HL-60 (cell line): Measurements from ENCODE around the gene SH3BP2.

Experiments used
- CTCF ChIP-seq: IDR thresholded peaks from one replicate; pipeline ENCODE4 v1.5.1; 2011; ENCODE audit warnings: low read length, control low read depth, inconsistent platforms; ENCODE audit not compliant: insufficient read depth
- GABPA ChIP-seq: IDR thresholded peaks from 2 replicates; pipeline ENCODE4 v1.6.1; 2012; ENCODE audit warnings: low read depth
- POLR2AphosphoS5 ChIP-seq: IDR thresholded peaks from 2 replicates; pipeline ENCODE4 v1.6.1; 2012; ENCODE audit warnings: low read depth

GRCh38 chr4:2849267-2850152 lies 56.6 kb downstream of the SH3BP2 start:
- TF ChIP-seq CTCF (no peak), GABPA (no peak), POLR2AphosphoS5 (no peak)
